Measurements from ENCODE around the gene KRTAP2-1. TPM values are rescaled to one million over a fixed set of nuclear protein-coding genes. Genes with fewer than 3 reads are reported as not detected.
"Not testable (repeated sequence)": the region's sequence is repeated elsewhere in the genome, so short reads cannot be mapped to it uniquely, and the experiment has no call there.

The KRTAP2-1 gene, protein sequence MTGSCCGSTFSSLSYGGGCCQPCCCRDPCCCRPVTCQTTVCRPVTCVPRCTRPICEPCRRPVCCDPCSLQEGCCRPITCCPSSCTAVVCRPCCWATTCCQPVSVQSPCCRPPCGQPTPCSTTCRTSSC
- not detected for total RNA-seq

DNA sequence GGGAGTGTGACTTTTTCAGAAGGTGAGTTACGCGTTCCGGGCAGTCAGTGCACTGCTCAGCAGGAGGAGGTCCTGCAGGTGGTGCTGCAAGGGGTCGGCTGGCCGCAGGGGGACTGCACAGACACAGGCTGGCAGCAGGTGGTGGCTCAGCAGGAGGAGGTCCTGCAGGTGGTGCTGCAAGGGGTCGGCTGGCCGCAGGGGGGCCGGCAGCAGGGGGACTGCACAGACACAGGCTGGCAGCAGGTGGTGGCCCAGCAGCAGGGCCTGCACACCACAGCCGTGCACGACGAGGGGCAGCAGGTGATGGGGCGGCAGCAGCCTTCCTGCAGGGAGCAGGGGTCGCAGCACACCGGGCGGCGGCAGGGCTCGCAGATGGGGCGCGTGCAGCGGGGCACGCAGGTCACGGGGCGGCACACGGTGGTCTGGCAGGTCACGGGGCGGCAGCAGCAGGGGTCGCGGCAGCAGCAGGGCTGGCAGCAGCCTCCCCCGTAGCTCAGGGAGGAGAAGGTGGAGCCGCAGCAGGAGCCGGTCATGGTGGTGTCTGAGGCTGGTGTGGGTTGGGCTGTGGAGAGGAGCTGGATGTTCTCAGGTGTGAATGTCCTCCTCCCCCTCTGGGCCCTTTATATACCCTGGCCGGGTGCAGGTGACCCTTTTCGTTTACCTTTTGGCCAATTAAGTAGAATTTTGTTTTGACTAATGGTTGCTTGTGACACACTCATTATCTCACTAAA, at the start of gene KRTAP2-1:
Gene KRTAP2-1 (minus strand): TSS at position 582 of the 731 bp plus-strand sequence. CDS start 49 bp downstream, at position 533.
- H3K27ac ChIP-seq; H3K36me3 ChIP-seq; H3K9me3 ChIP-seq; H3K4me3 ChIP-seq; DNase-seq (ENCODE audit: low spot score in 2 of 2); H3K4me1 ChIP-seq: not testable (repeated sequence)
- WGBS, 2 donors: 68 to 71% methylated on average over 8 to 9 of the region's 33 CpGs
- peaks cover 0 to 11% of the 10 kb centered on the region in 2 donors for H3K27me3 ChIP-seq

DNA sequence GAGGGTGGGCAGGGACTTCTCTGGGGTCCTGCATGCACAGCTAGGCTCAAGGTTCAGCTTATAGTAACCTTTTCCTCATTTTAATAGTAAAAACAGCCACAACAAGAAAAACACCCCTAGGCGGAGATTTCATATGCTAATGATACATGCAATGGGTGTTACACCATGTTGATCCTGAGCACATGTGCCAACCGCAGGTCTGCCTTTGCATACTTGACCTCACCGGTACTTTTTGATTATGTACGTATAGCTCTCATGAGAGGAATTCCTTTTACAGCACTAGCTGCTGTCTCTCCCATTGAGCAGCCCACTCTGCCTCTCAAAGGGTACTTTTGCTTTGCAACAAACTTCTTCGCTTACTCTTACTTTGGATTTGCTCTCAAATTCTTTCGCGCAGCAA, 48.9 kb upstream of the KRTAP2-1 start:
- 62 to 65% methylated on average over 7 of the region's 7 CpGs for WGBS, 2 donors
- Histone ChIP-seq H3K36me3 (no peaks in the 10 kb centered on the region), H3K4me1 (no peaks in the 10 kb centered on the region), H3K4me3 (no peak overlapping the region), H3K9me3 (no peaks in the 10 kb centered on the region), H3K27me3 (no peaks in the 10 kb centered on the region), H3K27ac (no peak overlapping the region)
- DNase-seq (ENCODE audit: low spot score in 2 of 2): no peak
- no peak for TF ChIP-seq EP300 (IDR thresholded peaks at IDR 0.05)
- TF ChIP-seq, protein P1, sequence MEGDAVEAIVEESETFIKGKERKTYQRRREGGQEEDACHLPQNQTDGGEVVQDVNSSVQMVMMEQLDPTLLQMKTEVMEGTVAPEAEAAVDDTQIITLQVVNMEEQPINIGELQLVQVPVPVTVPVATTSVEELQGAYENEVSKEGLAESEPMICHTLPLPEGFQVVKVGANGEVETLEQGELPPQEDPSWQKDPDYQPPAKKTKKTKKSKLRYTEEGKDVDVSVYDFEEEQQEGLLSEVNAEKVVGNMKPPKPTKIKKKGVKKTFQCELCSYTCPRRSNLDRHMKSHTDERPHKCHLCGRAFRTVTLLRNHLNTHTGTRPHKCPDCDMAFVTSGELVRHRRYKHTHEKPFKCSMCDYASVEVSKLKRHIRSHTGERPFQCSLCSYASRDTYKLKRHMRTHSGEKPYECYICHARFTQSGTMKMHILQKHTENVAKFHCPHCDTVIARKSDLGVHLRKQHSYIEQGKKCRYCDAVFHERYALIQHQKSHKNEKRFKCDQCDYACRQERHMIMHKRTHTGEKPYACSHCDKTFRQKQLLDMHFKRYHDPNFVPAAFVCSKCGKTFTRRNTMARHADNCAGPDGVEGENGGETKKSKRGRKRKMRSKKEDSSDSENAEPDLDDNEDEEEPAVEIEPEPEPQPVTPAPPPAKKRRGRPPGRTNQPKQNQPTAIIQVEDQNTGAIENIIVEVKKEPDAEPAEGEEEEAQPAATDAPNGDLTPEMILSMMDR (IDR thresholded peaks at IDR 0.05): no peak
- TF ChIP-seq POLR2A (IDR thresholded peaks at IDR 0.05): no peak

DNA sequence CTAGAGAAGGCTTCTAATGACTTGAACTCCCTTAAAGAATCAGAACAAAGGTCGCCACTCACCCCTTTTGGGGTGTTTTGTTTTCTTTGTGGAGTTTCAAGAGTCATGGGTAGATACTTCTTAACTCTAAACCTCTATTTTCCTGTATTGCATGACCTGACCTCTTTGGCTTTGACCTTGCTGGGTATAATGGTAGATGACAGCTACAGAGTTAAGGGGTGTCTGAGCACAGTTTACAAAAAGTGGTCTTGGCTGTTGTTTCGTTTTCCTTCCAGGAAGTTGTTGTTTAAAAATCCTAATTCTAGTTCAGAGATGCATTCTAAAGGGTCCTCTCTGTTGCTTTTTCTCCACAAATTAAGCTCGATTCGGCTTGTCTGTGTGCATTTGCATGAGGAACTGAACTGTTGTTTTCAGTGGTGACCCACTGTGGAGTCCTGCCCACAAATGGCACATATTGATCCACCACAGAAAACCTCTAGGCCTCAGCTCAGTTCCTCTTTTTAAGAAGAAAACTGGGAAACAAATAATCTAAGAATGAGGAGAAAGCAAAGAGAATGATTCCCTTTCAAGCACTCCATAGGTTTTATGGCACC, 41.7 kb upstream of the KRTAP2-1 start:
- WGBS, 2 donors: 60 to 78% methylated on average over 4 of the region's 4 CpGs
- H3K27me3 ChIP-seq; H3K36me3 ChIP-seq; H3K4me1 ChIP-seq; H3K9me3 ChIP-seq; DNase-seq (ENCODE audit: low spot score in 2 of 2); H3K4me3 ChIP-seq; H3K27ac ChIP-seq: not testable (repeated sequence)

DNA sequence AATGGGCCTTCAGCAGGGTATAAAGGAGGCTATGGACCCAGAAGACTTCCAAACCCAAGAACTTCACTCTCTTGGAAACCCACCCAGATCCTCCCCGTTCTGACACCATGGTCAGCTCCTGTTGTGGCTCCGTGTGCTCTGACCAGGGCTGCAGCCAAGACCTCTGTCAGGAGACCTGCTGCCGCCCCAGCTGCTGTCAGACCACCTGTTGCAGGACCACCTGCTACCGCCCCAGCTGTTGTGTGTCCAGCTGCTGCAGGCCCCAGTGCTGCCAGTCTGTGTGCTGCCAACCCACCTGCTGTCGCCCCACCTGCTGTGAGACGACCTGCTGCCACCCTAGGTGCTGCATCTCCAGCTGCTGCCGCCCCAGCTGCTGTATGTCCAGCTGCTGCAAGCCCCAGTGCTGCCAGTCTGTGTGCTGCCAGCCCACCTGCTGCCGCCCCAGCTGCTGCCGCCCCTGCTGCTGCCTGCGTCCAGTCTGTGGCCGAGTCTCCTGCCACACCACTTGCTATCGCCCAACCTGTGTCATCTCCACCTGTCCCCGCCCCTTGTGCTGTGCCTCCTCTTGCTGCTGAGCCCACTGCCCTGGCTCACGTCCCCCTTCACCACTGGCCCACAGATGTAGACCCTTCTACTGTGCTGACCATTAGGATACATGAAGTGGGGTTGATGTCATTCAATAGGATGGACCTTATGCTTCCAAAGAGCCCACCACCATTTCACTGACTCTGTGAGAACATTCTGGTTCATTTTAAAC, 37.2 kb upstream of the KRTAP2-1 start, which contains the start of gene KRTAP4-7:
Gene KRTAP4-7 (plus strand): TSS at position 51 of the 757 bp plus-strand sequence. CDS start 57 bp downstream, at position 108.
- H3K36me3 ChIP-seq; H3K27ac ChIP-seq; H3K9me3 ChIP-seq; H3K4me3 ChIP-seq; H3K27me3 ChIP-seq; H3K4me1 ChIP-seq; DNase-seq (ENCODE audit: low spot score in 2 of 2): not testable (repeated sequence)
- 70 to 82% methylated on average over 5 to 9 of the region's 14 CpGs for WGBS, 2 donors

DNA sequence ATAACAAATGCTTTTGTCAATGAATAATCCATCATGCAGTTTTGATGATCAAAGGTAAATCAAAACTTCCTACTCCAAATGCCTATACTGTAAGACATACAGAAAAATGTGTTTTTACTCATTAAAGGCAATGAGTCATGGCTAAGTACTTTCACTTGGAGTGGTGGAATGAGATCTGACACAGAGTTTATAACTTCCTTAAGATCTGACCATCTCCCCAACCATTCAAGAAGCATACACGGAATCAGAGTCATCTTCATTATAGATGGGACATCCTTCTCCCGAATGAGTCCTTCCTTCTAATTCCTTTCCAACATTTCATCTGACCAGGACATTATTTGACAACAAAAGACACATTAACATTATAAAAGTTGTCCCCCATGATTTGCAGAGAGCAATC, 36.3 kb upstream of the KRTAP2-1 start:
- 72 to 75% methylated on average over 2 of the region's 2 CpGs for WGBS, 2 donors
- not testable (repeated sequence) for H3K36me3 ChIP-seq; H3K27me3 ChIP-seq; H3K27ac ChIP-seq; H3K4me3 ChIP-seq; H3K9me3 ChIP-seq; DNase-seq (ENCODE audit: low spot score in 2 of 2); H3K4me1 ChIP-seq

DNA sequence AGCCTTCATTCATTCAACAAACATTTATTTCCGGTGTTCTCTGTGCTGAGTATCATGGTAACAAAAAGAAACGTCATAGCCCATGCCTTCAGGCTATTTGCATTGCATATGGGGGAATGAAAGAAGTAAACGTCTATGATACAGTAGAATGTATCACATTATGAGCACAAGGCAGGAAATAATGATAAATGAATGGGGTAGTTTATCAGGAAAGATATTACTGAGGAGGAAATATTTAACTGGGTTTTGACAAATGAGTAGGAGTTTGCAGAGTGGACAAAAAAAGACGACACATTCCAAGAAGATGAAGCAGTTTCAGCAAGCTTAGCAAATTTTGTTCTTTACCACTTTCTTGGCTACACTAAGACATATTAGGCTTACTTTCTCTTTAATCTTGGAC, 35.5 kb upstream of the KRTAP2-1 start:
- Histone ChIP-seq H3K36me3 (no peaks in the 10 kb centered on the region), H3K9me3 (no peaks in the 10 kb centered on the region), H3K4me1 (no peaks in the 10 kb centered on the region), H3K27ac (no peak overlapping the region), H3K27me3 (no peaks in the 10 kb centered on the region), H3K4me3 (no peak overlapping the region)
- no peak for DNase-seq (ENCODE audit: low spot score in 2 of 2)
- 47 to 52% methylated on average over 4 of the region's 4 CpGs for WGBS, 2 donors
- TF ChIP-seq, protein P1 (IDR thresholded peaks at IDR 0.05): no peak
- no peak for TF ChIP-seq EP300 (IDR thresholded peaks at IDR 0.05)
- no peak for TF ChIP-seq POLR2A (IDR thresholded peaks at IDR 0.05)

DNA sequence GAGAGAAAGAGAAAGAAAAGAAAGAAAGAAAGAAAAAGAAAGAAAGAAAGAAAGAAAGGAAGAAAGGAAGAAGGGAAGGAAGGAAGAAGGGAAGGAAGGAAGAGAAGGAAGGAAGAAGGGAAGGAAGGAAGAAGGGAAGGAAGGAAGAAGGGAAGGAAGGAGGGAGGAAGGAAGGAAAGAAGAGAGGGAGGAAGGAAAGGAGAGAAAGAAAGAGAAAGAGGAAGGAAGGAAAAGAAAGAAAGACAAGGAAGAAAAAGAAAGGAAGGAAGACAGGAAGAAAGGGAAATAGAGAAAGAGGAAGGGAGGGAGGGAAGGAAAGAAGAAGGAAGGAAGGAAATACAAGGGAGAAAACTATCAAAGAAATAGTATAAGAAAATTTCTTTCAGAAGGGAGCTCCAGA, 29.7 kb upstream of the KRTAP2-1 start:
- Histone ChIP-seq H3K27me3 (no peaks in the 10 kb centered on the region), H3K36me3 (no peaks in the 10 kb centered on the region), H3K9me3 (no peaks in the 10 kb centered on the region), H3K4me1 (no peaks in the 10 kb centered on the region), H3K4me3 (no peak overlapping the region), H3K27ac (no peak overlapping the region)
- TF ChIP-seq, protein P1 (IDR thresholded peaks at IDR 0.05): no peak
- TF ChIP-seq EP300 (IDR thresholded peaks at IDR 0.05): no peak
- TF ChIP-seq POLR2A (IDR thresholded peaks at IDR 0.05): no peak
- DNase-seq (ENCODE audit: low spot score in 2 of 2): no peak

Data from tibial nerve (tissue), 4 donors.